Keratinocyte (primary cell): ENCODE measurements around the gene TGFBRAP1.

Experiments used
- EZH2 ChIP-seq: IDR thresholded peaks from one replicate; pipeline ENCODE4 v1.6.1; 2012; ENCODE audit warnings: inconsistent platforms, mild to moderate bottlenecking, low read length, moderate library complexity
- TF ChIP-seq, protein P1 (sequence below), 3 experiments: IDR thresholded peaks in 1 of 3; conservative IDR thresholded peaks in 1 of 3; optimal IDR thresholded peaks in 1 of 3; 2 replicates in 2 of 3; 3 replicates in 1 of 3; pipeline versions ENCODE3 to v1.5.1; 2011; ENCODE audit warnings: low read length in 3 of 3, mild to moderate bottlenecking in 3 of 3, moderate library complexity in 2 of 3, control low read depth in 1 of 3, inconsistent platforms in 1 of 3; ENCODE audit not compliant: insufficient read depth in 2 of 3; ENCODE audit errors: extremely low read depth in 1 of 3

DNA sequence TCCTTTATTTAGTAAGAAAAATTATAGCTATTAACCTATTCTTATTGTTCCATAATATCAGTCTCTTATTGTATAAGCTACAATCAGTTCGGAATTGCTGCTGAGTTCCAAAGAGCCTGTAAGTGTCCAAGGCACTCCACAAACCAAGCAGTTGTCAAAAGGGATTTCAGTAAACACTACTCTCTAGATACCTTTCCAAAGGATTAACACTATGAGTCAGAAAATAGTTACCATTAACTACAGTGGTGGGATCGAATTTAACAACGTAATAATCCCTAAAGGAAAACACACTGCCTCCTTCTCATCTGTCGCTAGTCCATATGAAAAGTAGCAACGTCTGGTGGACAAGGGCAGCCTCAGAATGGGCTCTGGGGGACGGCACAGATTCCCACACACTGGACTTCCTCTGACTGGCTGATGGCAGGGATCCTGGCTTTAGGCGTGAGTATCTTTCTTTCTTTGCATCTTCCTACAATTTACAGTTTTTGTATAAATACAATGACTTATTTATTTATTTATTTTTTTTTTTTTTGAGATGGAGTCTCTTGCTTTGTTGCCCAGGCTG is 8.8 kb downstream of the TGFBRAP1 start:
- TF ChIP-seq, protein P1, sequence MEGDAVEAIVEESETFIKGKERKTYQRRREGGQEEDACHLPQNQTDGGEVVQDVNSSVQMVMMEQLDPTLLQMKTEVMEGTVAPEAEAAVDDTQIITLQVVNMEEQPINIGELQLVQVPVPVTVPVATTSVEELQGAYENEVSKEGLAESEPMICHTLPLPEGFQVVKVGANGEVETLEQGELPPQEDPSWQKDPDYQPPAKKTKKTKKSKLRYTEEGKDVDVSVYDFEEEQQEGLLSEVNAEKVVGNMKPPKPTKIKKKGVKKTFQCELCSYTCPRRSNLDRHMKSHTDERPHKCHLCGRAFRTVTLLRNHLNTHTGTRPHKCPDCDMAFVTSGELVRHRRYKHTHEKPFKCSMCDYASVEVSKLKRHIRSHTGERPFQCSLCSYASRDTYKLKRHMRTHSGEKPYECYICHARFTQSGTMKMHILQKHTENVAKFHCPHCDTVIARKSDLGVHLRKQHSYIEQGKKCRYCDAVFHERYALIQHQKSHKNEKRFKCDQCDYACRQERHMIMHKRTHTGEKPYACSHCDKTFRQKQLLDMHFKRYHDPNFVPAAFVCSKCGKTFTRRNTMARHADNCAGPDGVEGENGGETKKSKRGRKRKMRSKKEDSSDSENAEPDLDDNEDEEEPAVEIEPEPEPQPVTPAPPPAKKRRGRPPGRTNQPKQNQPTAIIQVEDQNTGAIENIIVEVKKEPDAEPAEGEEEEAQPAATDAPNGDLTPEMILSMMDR (optimal IDR thresholded peaks at IDR 0.05 in 1 of 3, IDR thresholded peaks at IDR 0.05 in 1 of 3, conservative IDR thresholded peaks at IDR 0.05 in 1 of 3; ENCODE audit: extremely low read depth in 1 of 3, insufficient read depth in 2 of 3, low read length in 3 of 3), result no peak
- no peak for TF ChIP-seq EZH2
